Activated T-cell treated with anti-CD3 and anti-CD28 coated beads, Interleukin-2, amount 50 U/mL, for 24 hours (primary cell): ENCODE results near the gene EMILIN2.
"Not testable (repeated sequence)": the region's sequence is repeated elsewhere in the genome, so short reads cannot be mapped to it uniquely, and the experiment has no call there.

ENCODE experiments used
- DNase-seq: peaks from one replicate; pipeline ENCODE4 v3.0.0-alpha.2; 2020
- H3K27ac Mint-ChIP-seq: 2 replicates; pipeline ENCODE4 v1.8.0; 2020; ENCODE audit warnings: mild to moderate bottlenecking, mixed read lengths
- H3K27me3 Mint-ChIP-seq: 2 replicates; pipeline ENCODE4 v1.8.0; 2020; ENCODE audit warnings: mixed read lengths
- H3K36me3 Mint-ChIP-seq: 2 replicates; pipeline ENCODE4 v1.8.0; 2020; ENCODE audit warnings: low read depth, mixed read lengths
- H3K4me1 Mint-ChIP-seq: 2 replicates; pipeline ENCODE4 v1.8.0; 2020; ENCODE audit warnings: low read depth, mixed read lengths
- H3K4me3 Mint-ChIP-seq: 2 replicates; pipeline ENCODE4 v1.8.0; 2020; ENCODE audit warnings: mild to moderate bottlenecking, moderate library complexity, mixed read lengths
- H3K9me3 Mint-ChIP-seq: 2 replicates; pipeline ENCODE4 v1.8.0; 2020; ENCODE audit warnings: mixed read lengths

Gene EMILIN2

GRCh38 chr18:2825613-2826175, 21.1 kb upstream of the EMILIN2 start:
- no peak overlapping the region for H3K4me3 Mint-ChIP-seq
- no peak for DNase-seq
- no peaks in the 10 kb centered on the region for H3K36me3 Mint-ChIP-seq
- no peaks in the 10 kb centered on the region for H3K9me3 Mint-ChIP-seq
- H3K27me3 Mint-ChIP-seq = no peaks in the 10 kb centered on the region
- H3K27ac Mint-ChIP-seq = no peak overlapping the region
- no peaks in the 10 kb centered on the region for H3K4me1 Mint-ChIP-seq

GRCh38 chr18:2826581-2826980, 20.2 kb upstream of the EMILIN2 start:
- H3K4me3 Mint-ChIP-seq = no peak overlapping the region
- no peaks in the 10 kb centered on the region for H3K9me3 Mint-ChIP-seq
- H3K36me3 Mint-ChIP-seq = no peaks in the 10 kb centered on the region
- no peaks in the 10 kb centered on the region for H3K27me3 Mint-ChIP-seq
- no peak for DNase-seq
- no peak overlapping the region for H3K27ac Mint-ChIP-seq
- no peaks in the 10 kb centered on the region for H3K4me1 Mint-ChIP-seq

GRCh38 chr18:2827061-2827460, 19.7 kb upstream of the EMILIN2 start:
- no peaks in the 10 kb centered on the region for H3K9me3 Mint-ChIP-seq
- no peak for DNase-seq
- no peak overlapping the region for H3K27ac Mint-ChIP-seq
- H3K4me1 Mint-ChIP-seq = no peaks in the 10 kb centered on the region
- no peak overlapping the region for H3K4me3 Mint-ChIP-seq
- no peaks in the 10 kb centered on the region for H3K27me3 Mint-ChIP-seq
- H3K36me3 Mint-ChIP-seq = no peaks in the 10 kb centered on the region

GRCh38 chr18:2836118-2836517, 10.7 kb upstream of the EMILIN2 start:
- peaks cover 11% of the 10 kb centered on the region for H3K9me3 Mint-ChIP-seq
- not testable (repeated sequence) for H3K4me3 Mint-ChIP-seq, DNase-seq, H3K27ac Mint-ChIP-seq, H3K27me3 Mint-ChIP-seq, H3K36me3 Mint-ChIP-seq, H3K4me1 Mint-ChIP-seq

GRCh38 chr18:2837290-2837689, 9.5 kb upstream of the EMILIN2 start:
- H3K9me3 Mint-ChIP-seq = peaks cover 11% of the 10 kb centered on the region
- not testable (repeated sequence) for H3K4me3 Mint-ChIP-seq, H3K36me3 Mint-ChIP-seq, H3K27ac Mint-ChIP-seq, H3K27me3 Mint-ChIP-seq, DNase-seq, H3K4me1 Mint-ChIP-seq

- Mint-ChIP-seq H3K4me1 (no peaks in the 10 kb centered on the region), H3K27ac (no peak overlapping the region), H3K9me3 (peaks cover 11% of the 10 kb centered on the region)
These were observed 7.6 kb upstream of the EMILIN2 start for GRCh38 chr18:2839202-2839601.

GRCh38 chr18:2840521-2840920, 6.3 kb upstream of the EMILIN2 start:
- Mint-ChIP-seq H3K4me1 (no peaks in the 10 kb centered on the region), H3K36me3 (peaks cover 2% of the 10 kb centered on the region), H3K27ac (no peak overlapping the region), H3K4me3 (no peak overlapping the region), H3K9me3 (peaks cover 11% of the 10 kb centered on the region), H3K27me3 (peaks cover 19% of the 10 kb centered on the region)
- DNase-seq = no peak

More at GRCh38 chr18:2839202-2839601, 7.6 kb upstream of the EMILIN2 start:
- DNase-seq = no peak
- Mint-ChIP-seq H3K36me3 (peaks cover 2% of the 10 kb centered on the region), H3K27me3 (peaks cover 12% of the 10 kb centered on the region), H3K4me3 (no peak overlapping the region)

- H3K27me3 Mint-ChIP-seq = peaks cover 34% of the 10 kb centered on the region
- peaks cover 5% of the 10 kb centered on the region for H3K9me3 Mint-ChIP-seq
- DNase-seq = no peak
- H3K27ac Mint-ChIP-seq = no peak overlapping the region
- H3K4me3 Mint-ChIP-seq = no peak overlapping the region
- H3K36me3 Mint-ChIP-seq = peaks cover 1% of the 10 kb centered on the region
- H3K4me1 Mint-ChIP-seq = peaks cover 10% of the 10 kb centered on the region
These were observed 3.7 kb upstream of the EMILIN2 start for GRCh38 chr18:2843146-2843545.

GRCh38 chr18:2845172-2845571, 1.6 kb upstream of the EMILIN2 start:
- DNase-seq = no peak
- Mint-ChIP-seq H3K4me3 (no peak overlapping the region), H3K27ac (no peak overlapping the region), H3K9me3 (no peaks in the 10 kb centered on the region), H3K27me3 (peaks cover 50% of the 10 kb centered on the region), H3K36me3 (no peaks in the 10 kb centered on the region), H3K4me1 (peaks cover 27% of the 10 kb centered on the region)

GRCh38 chr18:2847317-2848246, 776 bp downstream of the EMILIN2 start:
- peak; percentile 61 for DNase-seq
- H3K4me1 Mint-ChIP-seq = peaks cover 37% of the 10 kb centered on the region
- H3K4me3 Mint-ChIP-seq = peak overlapping the region; percentile 80
- no peaks in the 10 kb centered on the region for H3K9me3 Mint-ChIP-seq
- no peaks in the 10 kb centered on the region for H3K36me3 Mint-ChIP-seq
- H3K27ac Mint-ChIP-seq = peak overlapping the region; percentile 59
- peaks cover 59% of the 10 kb centered on the region for H3K27me3 Mint-ChIP-seq

- peaks cover 37% of the 10 kb centered on the region for H3K4me1 Mint-ChIP-seq
- no peaks in the 10 kb centered on the region for H3K9me3 Mint-ChIP-seq
- H3K27ac Mint-ChIP-seq = peak overlapping the region; percentile 42
- peaks cover 50% of the 10 kb centered on the region for H3K27me3 Mint-ChIP-seq
- DNase-seq = no peak
- no peaks in the 10 kb centered on the region for H3K36me3 Mint-ChIP-seq
- H3K4me3 Mint-ChIP-seq = peak overlapping the region; percentile 80
These were observed 1.7 kb downstream of the EMILIN2 start for GRCh38 chr18:2848247-2849246.

GRCh38 chr18:2850816-2851215, 4.0 kb downstream of the EMILIN2 start:
- H3K27ac Mint-ChIP-seq = peak overlapping the region; percentile 22
- no peak for DNase-seq
- peaks cover 43% of the 10 kb centered on the region for H3K4me1 Mint-ChIP-seq

GRCh38 chr18:2851771-2852170, 5.0 kb downstream of the EMILIN2 start:
- Mint-ChIP-seq H3K4me3 (no peak overlapping the region), H3K27me3 (peaks cover 32% of the 10 kb centered on the region), H3K27ac (no peak overlapping the region), H3K9me3 (no peaks in the 10 kb centered on the region), H3K36me3 (no peaks in the 10 kb centered on the region), H3K4me1 (peaks cover 44% of the 10 kb centered on the region)
- no peak for DNase-seq

More at GRCh38 chr18:2850816-2851215, 4.0 kb downstream of the EMILIN2 start:
- H3K27me3 Mint-ChIP-seq = peaks cover 38% of the 10 kb centered on the region
- no peaks in the 10 kb centered on the region for H3K36me3 Mint-ChIP-seq
- no peak overlapping the region for H3K4me3 Mint-ChIP-seq
- no peaks in the 10 kb centered on the region for H3K9me3 Mint-ChIP-seq

- not testable (repeated sequence) for DNase-seq, H3K36me3 Mint-ChIP-seq, H3K9me3 Mint-ChIP-seq, H3K4me3 Mint-ChIP-seq, H3K27ac Mint-ChIP-seq
- Mint-ChIP-seq H3K4me1 (peaks cover 46% of the 10 kb centered on the region), H3K27me3 (peaks cover 32% of the 10 kb centered on the region)
These were observed 5.7 kb downstream of the EMILIN2 start for GRCh38 chr18:2852460-2852859.
